GM19238 (cell line): ENCODE measurements around the gene PHACTR2.

ENCODE experiments used
- DNase-seq: peaks from one replicate; pipeline ENCODE4 v3.0.0; 2011; ENCODE audit warnings: low spot score; ENCODE audit not compliant: insufficient read length

The PHACTR2 gene

DNA sequence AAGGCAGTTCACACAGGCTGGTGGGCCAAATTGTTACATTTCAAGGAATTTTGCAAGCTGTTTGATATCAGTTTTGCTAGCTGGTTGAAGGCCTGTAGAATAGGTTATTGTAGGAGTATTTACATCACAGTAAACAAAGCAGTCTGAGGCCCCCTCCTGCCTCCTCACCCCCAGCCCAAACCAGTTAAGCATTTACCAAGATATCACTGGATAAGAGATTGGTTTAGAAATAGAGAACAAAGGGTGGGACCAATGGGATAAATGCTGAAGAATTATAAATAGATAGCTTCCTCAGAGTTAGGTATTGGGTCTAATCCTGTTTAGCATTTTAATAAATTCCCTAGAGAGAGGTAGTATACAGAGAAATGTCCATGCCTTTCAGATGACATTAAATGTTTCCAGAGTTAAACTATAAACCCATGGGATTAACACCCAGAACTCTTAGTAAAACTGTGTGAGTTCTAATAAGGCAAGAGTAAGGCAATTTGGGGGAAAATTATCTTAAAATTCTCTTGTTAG is 2.3 kb upstream of the PHACTR2 start:
- no peak for DNase-seq

DNA sequence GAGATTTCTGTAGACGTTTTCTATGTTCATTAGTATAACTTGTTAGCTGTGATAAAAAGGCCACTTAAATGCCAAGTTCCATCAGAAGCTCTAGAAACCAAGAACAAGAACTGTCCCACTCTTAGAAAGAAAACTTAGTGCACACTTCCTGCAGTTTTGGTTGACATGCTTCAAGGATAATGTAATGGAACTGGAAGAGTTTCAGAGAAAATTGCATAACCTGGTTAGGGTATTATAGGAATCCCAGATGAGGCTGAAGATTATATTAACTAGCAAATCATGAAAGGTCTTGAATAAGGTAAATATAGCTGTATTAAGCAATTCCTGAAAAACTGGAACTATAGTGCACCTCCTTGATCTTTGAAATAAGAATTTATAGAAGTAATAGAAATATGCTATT is 1.8 kb upstream of the PHACTR2 start:
- DNase-seq: no peak

DNA sequence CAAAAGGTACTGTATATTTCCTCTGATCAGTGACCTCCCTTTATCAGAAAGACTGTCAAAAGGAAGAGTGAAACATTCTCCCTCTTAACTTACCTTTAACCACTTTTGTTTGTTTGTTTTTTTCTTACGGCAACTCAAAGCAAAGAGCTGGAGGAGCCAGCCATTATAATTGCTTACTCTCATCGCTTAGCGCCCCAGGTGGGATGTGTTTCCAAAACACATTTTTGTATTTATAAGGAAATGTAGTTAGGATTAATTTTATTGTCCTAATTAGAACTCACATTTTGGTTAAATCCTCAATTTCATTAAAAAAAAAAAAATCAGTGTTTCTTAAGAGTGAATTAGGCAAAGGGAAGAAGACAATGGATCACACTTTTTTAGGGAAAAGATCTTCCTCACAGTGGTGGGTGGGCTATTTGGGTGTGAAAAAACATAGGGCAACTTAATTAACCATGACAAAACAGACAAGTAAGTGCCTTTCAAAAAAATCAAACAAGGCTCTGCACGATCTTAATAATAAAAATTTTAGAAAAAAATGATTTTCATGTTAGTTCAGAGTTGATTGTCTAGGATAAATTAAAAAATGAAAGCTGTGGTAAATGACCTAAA is 1.2 kb upstream of the PHACTR2 start:
- no peak for DNase-seq

DNA sequence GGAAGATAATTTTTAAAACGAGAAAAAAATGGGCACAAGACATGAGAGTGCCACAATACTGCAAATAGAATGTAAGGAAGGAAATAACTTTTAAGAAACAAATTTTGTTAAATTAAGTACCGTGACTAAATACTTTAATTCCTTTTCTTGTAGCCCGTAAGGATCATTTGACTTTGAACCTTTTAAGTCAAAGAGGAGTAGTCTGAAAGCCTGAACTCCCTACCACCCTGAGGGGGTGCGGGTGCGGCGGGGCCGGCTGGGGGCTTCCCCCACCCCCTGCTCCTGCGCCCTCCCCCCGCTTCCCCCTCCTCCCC is 231 bp upstream of the PHACTR2 start:
- no peak for DNase-seq

DNA sequence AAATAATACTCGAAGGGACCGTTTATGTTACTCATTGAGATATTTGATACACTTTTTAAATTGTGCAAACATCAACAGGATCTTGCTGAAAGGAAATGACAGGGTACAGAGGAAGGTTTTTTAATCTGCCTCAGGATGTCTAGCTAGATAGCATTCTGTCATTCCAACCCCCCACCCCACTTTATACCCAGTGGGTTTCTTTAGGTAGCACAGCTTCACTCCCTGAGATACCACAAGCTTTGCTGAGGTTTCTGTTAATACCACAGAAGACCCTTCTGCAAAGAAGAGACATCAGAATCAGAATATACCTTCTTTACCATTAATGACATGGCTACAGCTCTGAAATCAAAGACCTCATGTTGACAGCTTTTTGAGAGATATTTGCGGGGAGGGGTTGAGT is 1.3 kb downstream of the PHACTR2 start:
- DNase-seq: no peak

DNA sequence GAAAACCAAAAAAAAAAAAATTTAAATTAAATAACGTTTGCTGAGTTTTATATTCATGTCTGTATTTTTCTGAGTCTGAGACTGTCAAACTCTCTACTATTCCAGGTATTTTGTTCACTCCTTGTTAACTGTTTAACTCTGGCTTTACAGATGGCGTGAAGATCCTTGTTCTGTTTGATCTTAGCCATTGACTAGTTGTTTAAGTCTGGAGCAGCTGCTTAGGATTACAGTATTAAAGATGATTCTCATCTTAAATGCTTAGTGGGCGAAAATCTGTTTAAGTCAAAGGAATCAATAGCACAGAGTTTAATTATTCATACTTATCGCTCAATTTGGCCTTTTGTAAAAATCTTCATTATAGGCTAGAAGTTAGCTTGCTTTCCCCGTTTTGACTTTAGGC is 2.4 kb downstream of the PHACTR2 start:
- no peak for DNase-seq

DNA sequence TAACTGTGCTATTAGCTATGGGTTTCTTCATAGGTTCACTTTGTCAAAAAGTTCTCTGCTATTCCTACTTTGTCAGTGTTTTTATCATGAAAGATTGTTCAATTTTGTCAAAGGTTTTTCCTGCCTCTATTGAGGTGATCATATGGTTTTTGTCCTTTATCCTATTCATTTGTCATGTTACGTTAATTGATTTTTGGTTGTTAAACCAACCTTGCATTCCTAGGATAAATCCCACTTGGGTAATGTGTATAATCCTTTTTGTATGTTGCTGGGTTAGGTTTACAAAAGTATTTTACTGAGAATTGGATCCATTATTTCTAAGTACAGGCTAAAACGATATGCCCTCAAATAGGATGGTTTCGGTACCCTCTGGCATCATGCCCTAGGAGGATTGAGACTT is 5.0 kb downstream of the PHACTR2 start:
- no peak for DNase-seq

DNA sequence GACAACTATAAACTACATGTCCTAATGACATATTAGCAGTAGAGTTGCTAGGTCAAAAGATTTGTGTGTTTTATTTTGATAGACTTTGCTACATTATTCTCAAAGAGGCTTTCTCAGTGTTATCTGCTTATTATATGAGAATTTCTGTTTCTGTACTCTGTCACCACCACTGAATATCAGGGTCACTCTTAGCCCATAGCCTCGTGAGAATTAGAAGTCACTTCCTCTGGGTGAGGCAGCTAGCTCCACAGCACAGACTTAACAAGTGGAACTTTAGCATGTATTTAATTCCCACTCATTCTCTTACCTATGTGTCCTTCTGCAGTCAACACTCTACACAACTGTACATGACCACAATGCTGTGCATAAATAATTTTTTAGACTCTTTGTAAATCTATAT is 6.7 kb downstream of the PHACTR2 start:
- DNase-seq: no peak

DNA sequence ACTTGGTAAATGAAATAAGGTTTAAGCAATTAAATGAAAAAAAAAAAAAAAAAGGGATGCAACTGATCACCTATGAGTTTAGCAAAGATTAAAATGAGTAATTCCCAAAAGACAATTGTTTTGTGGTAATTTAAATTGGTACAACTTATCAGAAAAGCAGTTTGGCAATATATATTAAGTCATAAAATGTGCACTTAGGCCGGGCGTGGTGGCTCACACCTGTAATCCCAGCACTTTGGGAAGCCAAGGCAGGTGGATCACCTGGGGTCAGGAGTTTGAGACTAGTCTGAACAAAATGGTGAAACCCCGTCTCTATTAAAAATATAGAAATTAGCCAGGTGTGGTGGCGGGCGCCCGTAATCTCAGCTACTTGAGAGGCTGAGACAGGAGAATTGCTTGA is 7.9 kb downstream of the PHACTR2 start:
- DNase-seq: no peak

DNA sequence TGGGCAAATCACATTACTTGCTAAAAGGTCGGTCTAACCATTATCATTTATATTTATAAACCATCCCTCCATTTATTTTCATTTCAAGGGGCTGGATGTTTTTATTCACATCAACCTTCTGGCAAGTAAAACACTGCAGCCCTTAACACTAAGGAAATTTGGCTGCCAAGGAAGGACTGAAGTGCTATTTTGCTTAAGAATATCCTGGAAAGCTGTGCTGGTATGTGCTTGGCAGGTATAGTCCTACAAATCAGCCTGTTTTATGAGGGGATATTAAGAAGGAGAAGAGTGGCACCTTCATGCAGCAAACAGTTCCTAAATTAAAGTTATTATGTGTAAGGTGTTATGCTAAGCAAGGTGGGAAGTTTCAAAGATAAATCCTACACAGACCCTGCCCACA is 9.8 kb downstream of the PHACTR2 start:
- DNase-seq: no peak

DNA sequence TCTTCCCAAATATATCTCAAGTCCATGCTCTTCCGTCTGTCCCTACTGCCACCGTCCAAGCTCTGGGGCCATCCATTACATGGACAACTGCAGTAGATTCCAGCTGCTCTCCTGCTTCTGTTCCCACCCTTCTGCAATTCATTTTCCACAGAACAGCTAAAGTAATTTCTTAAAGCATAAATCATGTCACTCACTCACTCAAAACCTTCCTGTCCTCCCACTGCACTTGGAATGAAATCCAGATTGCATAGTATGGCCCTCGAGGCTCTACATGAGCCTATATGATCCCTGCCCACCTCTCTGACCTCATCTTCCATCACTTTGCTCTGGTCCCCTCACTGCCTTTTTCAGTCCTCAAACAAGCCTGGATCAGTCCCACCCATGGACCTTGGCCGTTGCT is 10.9 kb downstream of the PHACTR2 start:
- no peak for DNase-seq

DNA sequence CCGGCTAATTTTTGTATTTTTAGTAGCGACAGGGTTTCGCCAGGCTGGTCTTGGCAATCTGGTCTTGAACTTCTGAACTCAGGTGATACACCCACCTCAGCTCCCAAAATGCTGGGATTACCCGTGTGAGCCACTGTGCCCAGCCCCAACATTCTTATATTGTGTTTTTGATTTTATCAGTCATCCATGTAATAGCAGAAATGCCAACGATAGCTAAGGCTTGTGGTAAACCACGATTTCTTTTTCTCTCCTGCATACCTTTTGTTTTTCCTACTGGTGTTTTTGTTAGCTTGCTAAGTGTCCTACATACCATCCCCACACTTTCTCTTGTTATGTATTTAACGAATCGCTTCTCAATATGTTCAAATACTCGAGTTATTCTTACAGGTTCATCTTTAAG is 12.1 kb downstream of the PHACTR2 start:
- DNase-seq: no peak

DNA sequence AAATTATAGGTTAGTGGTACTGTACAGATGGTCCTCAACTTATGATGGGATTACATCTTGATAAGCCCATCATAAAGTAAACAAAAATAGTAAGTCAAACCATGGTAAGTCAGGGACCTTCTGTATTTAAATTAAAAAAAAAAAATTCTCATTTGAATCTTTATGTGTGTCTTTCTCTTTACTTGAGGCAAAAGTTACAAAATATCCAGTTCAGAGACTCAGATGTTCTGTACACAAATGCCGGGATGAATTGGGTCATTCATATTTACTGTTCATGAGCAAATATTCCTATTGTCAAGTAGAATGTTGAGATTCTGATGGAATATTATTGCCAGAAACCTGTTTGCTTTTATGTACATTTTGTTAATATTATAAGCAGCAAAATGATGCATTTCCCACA is 13.4 kb downstream of the PHACTR2 start:
- DNase-seq: no peak

DNA sequence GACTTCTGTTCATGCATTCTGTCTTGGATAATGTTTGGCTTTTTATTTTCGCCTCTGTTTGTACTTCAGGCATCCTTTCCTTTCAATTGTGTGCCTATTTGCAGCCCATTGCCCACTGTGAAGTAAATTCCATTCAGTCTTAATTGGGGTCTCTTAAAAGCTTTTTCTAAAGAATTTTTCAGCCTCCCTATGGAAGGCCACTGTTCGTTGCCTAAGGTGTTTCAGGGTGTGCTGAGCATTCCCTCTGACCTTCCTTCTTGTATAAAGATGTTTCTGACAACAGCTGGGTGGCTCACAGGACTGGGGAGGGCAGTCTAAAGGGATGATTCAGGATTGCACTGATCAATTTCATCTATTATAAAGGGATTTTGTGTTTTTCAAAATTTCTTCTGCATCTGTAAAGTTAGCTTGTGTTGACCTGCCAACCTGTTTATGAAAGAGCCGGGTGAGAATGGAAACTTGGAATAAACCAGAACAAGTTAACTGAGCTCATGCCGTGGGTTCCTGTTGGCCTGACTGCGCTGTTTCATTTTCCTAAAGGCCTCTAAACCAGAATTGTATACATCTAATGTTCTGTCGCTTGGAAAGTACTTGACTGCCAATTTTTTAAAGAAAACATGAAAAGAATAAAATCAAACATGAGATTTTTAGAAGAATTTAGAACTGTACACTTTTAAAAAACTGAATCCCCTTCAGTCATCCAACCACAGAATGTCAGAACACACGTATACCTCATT is 14.3 kb downstream of the PHACTR2 start:
- no peak for DNase-seq

DNA sequence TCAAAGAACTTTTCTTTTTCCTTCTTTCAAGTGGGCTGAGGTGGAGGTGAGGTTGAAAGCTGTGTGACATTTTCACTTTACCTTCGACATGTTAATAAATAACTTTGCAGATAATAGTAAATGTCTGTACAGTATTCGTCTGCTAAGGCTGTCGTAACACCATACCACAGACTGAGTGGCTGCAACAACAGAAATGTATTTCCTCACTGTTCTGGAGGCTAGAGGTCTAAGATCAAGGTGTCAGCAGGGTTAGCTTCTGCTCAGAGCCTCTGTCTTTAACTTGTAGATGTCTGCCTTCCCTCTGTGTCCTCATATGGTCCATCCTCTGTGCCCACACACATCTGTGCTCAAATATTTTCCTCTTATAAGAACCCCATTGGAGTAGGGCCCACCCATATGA is 14.9 kb downstream of the PHACTR2 start:
- DNase-seq: no peak

DNA sequence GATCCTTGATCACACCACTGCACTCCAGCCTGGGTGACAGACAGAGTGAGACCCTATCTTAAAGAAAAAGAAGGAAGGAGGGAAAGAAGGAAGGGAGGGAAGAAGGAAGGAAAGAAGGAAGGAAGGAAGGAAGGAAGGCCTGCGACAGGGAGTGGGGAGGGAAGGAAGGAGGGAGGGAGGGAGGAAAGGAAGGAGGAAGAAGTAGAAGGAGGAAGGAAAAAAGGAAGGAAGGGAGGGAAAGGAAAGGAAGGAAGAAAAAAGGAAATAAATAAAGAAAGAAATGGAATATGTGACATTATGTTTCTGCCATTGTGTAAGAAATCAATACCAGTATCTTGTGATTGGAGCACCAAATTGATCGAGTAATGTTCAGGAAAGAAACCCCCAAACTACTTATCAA is 16.2 kb downstream of the PHACTR2 start:
- DNase-seq: no peak

DNA sequence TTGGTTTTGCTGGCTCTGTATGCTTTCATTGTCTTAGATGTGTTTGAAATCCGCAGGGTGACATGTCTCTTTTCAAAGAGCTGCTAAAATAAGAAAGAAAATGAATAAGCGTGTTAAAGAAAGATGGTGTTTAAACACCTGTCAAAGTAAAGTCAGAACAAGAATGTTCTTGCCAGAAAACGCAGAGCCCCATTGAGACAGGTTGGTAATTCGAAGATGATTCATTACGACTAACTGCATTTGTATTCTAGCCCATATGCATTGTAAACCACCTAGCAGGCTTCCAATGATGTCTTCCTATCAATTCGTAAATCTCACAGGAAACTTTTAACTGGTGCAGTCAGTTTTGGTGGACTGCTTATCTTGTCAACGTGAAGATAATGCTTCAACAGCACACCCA is 16.8 kb downstream of the PHACTR2 start:
- no peak for DNase-seq

DNA sequence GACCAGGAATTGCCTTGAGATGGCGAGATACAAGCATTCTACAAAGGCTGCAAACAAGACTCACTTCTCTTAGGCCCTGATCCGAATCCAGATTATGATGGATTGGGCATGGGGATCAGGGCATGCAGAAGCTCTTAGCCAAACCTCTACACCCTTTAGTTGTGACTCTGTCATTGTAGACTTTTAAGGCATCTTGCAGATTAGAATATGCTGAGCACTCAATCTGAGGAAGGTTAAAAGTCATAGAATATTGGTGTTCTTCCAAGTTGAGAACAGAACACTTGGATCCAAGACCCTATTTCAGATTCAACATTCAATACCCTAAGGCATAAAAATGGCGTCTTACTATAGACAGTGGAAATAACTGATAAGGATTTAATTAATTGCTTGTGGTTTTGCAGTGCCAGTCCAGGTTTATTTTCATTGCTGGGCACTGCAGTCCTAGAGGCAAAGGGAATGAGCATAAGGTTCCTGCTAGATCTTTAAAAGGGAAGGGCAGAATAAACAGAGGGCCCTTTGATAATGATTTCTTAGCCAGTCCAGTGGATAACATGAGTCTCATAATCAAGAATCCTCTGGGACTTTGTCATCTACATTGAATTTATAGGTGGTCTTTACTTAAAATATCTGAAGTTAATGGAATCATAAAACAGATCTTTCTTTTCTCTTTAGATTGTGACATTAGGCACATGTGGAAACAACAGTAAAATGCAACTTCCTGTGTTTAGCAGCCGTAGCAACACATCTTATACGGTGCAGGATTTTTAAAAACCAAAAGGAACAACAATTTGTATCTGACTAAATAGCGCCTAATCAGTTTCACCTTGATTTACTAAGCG is 17.6 kb downstream of the PHACTR2 start:
- DNase-seq: no peak

DNA sequence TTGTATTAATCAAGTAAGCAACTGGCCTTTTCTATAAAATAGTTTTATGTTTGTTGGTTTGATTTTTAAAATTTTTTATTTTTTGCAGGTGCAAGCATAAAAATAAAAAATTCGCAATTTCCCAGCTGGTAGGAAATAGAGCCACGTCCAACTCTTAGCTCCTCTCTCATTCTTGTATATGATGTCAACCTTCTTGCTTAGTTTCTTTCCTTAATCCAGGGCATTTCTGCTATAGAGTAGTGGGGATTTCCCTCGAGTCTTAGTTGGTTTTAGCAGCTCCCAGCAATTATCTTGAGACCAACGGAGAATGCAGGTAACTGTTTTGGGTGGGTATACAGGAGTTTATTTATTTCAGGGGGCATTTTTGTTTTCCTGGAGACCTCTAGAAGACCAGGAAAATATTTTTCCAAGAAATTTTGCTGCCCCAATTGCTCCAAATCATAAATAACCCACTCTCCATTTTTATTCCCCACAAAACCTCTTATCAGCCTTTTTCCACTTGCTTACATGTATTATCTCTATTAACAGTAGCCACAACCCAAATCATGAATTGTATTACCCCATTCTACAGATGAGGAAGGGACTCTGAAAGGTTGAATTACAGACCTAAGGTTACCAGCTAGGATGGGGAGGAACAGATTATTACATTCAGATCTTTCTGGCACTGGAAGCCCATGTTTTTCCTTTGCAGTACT is 18.4 kb downstream of the PHACTR2 start:
- DNase-seq: no peak

DNA sequence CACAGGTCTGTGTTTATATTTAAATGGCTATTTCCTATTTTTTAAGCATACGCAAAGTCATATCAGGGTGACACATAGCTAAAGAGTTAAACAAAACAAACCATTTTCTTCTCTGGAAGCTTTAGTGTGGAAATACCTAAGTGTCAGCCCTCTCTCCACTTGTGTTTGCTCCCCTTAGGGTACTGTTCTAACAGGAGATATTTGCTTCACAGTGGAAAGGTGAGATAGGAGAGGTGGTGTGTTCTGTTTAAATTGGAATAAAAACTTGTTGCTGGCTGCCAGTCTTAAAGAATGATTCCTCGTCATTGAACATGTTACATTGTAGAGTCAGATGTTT is 18.9 kb downstream of the PHACTR2 start:
- DNase-seq: no peak

DNA sequence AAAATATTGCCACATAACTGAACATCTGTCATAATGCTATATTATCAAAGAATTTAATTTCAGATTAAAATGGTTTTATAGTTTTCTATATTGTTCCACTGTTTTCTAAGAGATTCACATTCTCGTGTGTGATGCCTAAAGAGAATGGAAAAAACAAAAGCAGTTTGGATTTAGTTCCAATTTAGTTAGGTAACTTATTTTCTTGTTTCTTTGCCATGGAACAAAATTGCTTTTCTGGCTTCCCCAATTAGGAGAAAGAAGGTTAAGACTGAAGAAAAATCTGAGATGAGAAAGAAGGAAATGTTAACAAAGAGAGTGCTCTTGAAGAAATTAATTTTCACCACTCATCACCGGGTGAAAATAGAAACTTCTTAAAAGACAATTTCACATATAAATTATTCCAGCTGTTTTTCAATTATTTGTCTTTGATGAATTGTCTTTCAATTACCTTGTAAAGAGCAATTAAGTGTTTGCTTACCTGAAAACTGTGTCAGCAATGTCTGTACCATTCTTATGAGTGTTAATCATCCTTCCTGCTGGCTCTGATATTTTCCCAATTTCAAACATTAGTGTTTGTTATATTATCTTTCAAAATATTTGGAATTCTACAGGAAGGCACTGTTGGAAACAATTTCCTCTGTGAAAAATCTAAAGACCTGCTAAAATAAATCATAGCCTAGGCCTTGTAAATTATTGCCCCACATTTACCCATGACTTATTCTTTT is 19.5 kb downstream of the PHACTR2 start:
- DNase-seq: no peak
